Stimulated activated CD4-positive, alpha-beta T cell treated with anti-CD3 and anti-CD28 coated beads, Interleukin-4, amount 100 ng/mL, for 48 hours (primary cell): Measurements from ENCODE around the gene C5.

Experiments
- DNase-seq, 2 donors: peaks; one replicate each; pipeline ENCODE4 v3.0.0-alpha.2; 2020; ENCODE audit warnings: low read depth in 2 of 2

The C5 gene

DNA sequence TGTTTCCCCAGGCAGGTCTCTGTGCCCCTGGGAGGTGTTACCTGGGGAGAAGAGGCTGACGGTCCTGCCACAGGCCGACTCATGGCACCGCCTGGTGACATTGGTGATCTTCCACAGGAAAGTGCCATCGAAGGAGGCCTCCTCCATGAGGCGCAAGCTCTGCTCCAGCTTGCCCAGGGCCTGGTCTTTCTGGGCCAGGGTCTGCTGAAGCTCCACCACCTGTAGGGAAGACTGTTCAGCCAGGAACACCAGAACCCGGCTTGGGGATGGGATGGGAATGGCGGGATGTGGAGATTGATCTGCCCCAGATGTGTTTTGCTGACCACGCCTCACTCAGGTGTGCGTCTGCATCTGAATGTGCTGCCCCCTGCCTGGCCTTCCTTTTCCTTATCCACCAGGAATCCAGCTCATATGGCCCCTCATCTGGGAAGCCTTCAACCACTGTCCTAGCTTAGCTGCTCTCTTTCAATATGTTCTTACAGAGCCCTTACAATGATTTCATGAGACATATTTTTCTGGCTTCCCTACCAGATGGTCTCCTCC lies 138.7 kb downstream of the C5 start:
- DNase-seq: no peak

DNA sequence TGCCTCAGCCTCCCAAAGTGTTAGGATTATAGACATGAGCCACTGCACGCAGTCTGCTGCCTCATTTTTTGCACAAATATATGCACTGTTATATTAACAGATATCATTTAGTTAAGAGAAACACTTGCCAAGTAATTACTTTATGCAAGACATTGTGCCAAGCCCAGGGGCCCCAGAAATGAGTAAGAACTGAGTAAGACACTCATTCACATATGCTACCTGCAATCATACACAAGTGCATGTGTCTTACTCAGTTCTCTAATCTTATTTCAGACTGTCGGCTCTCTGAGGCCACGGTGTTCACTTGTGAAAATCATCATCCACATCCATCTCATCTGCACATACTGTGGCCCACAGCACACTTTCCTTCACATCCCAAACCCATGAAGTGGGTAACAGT lies 139.4 kb downstream of the C5 start:
- DNase-seq: no peak

DNA sequence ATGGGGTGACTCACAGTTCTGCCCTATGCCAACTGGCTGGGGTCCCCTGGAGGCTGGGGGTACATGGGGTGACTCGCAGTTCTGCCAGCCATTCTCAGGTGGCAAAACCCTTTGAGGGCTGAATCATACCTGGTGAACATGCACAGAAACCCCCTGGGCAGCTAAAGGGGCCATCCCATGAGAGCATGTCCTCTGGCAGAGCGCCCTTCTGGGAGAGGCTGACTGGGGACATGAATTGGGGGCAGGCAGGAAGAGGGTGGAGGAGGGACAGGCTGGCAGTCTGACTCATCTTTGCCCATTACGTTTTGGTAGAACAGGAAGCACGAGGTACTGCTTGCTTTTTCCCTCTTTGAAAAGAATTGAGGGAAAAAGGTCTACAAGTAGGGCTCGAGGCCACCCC lies 140.2 kb downstream of the C5 start:
- no peak for DNase-seq

DNA sequence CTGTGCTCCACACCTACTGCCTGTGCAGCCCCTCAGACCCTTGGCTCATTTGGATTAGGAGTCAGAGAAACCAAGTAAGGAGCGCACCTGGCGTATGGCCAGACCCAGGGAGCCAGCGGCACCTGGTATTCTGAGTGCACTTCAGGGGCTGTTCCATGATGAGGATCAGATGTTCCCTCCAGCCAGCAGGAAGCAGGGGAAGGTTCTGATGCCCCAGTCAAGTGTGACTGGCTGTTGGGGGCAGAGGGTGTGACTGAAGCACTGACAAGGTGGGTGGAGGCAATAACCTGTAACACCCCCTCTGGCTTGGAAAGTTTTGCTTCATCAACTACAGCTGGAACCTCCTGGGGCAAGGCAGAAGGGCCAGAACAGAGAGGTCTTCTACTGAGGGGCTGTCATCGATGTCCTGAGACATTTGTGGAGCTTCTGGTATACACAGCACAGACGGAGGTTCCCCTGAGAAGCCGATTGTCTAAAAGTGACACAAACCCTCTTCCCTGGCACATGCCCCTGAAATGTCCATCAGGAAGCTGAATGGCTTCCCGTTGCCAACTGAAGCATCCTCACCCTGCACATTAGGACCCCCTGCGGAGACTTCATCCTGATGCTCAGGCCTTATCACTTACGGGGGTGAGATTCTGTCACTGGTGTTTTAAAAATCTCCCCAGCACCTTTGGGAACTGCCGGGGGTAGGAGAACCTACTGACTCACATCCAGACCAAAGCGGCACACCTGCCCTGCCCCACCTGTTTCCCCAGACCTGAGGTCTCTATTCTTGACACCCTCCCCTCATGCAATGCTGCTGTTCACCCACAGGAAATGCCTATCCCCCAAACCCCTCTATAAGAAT lies 144.5 kb downstream of the C5 start:
- no peak for DNase-seq

DNA sequence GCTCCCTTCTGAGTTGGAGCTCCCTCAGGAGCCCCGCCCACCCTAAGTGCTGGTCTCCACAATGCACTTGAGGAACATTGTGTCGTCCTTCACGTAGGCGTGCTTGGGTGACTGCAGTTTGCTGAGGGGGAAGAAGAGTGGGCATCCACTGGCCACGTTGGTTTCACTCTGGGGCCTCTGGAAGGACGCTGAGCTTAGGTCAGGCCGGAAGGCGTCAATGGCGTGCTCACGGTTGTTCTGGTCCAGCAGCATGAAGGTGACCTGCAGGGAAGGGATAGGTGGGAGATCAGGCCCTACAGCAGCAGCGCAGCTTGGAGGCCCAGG lies 145.1 kb downstream of the C5 start:
- no peak for DNase-seq

DNA sequence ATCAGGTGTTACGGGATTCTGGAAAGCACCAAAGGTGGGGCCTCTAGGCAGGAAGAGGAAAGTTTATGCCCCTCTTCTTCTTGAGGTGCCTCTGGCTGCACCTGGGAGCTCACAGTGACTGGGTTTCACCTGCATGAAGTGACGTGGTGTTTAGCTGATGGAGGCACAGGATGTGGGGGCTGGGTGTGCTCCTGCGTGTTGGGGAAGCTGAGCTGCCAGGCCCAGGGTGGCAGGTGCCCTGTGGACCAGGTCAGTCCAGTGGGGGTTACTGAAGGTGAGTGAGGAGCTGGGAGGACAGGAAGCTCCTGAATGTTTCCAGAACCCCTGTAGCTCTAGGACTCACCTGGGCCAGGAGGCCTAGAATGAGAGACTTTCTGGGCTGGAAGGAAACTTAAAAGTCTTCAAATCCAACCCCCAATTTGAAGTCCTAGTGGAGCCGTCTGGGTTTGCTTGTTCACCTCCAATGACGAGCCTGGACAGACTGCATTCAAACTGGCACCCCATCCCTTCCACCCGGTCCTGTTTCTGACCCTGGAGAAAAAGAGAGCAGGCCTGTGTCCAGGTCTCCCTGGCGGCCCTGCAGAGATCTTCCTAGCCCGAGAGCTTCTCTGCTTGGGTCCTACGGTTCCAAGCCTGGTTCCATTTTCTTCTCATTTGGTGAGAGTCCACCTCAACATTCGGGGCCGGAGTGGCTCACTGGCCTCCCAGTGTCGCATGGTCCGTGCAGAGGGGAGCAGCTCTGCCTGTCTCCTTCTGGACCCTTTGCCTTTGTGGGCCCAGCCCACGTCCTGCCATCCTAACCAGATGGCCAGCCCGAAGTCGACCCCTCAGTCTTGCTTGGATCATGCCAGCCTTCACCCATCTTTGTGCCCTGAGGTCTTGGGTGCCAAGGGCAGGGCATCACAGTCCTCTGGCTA lies 145.8 kb downstream of the C5 start:
- DNase-seq: no peak

DNA sequence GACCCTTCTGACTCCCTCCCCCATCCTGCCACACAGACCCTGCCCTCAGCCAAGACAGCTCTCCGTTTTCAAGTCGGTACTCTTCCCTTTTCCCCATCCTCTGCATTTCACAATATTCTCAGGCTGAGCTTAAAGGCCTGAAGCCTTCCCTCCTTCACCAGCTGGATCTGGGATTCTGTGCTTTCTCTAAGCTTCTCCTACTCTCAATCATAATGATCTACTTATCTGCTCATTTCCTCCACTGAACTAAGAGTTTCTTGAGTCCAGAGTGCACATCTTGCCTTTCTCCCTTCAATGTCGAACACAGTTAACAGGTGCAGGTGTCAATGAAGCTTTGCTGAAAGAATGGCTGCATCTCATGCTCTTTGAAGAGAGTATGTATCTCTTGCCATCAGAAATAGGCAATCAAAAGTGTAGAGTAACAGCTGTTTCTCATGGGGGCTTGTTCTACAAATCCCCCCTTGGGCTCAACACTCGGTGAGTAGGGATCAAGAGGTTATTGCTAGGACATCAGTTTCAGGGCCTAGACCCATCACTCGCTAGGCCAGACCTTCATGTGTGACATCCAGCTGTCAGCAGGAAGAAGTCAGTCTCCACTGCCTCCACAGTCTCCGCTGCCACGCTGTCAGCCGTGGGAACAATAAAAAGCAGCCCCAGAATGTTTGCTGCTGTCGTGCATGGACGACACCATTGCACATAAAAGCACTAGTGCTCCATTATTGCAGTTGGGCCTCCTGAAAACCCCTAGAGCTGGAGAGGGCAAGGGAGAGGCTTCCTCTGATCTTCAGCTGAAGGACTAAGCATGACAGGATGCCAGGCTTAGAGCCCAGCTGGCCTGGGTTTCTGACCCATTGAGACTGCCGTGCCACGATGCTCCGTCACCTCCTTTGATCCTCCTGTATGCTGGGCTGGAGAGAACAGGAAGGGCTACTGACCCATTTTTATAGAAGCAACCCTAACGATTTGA lies 147.2 kb downstream of the C5 start:
- no peak for DNase-seq
